NCI-H82 treated with DMSO at 0.1 percent for 48 hours (cell line): ENCODE data around the gene CACNA1S.

Experiments
- DNase-seq: peaks from one replicate; lab custom pipeline; 2025; ENCODE audit not compliant: unreplicated experiment; lab: John Stamatoyannopoulos, UW

The CACNA1S gene

DNA sequence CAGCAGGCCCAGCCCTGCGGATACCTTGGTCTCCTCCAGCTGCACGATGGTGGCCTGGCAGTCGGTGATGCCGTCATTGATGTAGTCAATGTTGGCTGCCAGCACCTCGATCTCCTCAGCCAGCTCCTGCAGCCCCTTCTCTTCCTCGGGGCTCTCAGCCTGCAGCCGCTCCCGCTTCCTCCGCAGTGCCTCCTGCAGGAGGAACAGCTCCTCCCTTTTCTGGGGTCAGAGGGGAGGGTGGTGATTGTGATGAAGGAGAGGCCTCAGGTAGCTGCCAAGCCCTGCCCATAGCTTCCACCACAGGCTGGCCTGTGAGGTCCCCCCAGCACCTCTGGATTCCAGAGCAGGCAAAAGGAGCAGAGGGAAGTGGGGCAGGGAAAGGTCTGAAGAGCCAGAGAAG, 122.1 kb downstream of the CACNA1S start:
- no peak for DNase-seq
